HG02884 (cell line): ENCODE data around the gene RDH5.

ENCODE experiments used
- ATAC-seq: cut with Tn5 transposase; IDR thresholded peaks from one replicate; pipeline ENCODE4 v1.9.1; 2021; ENCODE audit warnings: mild to moderate bottlenecking, moderate library complexity; ENCODE audit not compliant: unreplicated experiment

The RDH5 gene

DNA sequence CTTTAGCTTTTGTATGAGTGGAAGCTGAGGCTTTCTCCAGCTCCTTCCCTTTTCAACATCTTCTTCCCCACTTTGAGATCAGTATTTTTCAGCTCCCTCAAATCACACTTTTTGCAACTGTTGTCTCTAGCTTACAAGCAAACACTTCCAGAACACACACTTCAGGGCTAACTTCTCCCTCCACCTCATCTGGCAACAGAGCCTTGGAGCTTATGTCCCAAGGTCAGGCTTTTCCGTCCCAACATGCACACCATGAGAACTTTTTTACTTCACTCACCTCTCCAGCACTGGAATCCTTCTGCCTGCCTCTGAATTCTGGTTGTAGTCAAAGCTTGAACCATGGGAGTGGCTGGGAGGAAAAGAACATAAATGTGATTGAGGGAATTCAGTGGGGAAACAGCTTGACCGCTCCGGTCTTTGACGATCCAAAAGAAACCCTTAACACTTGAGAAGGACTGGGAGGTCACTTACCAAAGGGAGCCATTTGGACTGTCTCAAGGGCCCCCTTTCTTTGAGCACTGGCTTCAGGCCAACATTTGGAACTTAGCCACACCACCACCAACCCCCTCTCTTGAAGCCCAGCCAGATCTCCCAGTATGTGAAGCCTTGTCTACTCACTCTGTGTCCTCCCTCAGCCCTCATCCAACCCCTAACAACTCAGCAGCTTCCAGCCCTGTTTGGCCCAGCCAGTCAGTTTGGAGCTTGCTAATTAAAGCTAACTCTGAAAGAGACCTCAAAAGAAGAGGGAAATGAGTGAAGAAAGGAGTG is 8.2 kb upstream of the RDH5 start:
- no peak for ATAC-seq

DNA sequence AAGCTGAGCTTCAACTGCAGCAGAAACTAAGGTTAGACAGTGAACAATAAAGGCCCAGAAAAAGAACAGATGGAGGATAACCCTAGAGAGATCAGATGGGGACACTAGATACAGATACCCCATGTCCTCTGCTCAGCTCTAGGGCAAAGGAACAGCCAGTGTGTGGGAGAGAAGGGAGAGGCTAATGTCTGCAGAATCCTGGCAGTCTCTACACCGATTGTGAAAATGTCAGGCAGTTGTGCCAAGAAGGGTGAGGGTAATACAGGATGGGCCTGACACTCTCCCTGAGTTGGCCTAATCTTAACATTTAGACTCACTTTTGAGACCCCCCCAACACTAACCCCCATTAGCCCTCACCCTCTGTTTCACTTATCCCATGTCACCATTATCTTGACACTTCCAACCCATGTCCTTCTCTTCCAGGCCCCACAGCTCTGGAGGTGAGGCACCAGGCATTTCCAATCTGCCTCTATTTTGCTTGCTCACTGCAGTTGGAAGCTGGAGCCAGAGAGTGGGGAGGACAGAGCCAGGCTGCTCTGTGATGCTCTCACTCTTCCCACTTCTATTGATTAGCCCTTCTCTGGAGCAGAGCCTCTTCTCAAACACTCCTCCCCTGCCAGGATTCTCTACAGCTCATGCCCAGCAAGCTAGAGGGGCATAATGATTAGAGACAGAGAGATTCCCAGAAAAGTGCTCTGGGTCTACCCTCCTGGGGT is 7.3 kb upstream of the RDH5 start:
- no peak for ATAC-seq

DNA sequence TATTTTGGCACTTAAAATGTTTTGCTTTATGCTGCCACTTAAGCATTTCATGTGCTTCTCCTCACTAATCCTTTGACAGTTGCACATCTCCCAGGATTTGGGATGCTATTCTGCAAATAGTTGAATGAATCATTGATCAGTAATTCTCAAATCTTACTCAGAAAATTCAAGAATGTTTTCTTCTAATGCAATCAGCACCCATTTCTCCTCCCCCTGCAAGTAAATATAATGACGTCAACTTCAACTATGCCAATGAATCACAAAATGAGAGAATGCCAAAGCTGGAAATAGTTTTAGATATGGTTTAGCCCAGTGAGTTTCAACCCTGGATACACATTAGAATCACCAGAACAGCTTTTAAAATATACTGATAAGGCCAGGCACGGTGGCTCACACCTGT is 6.5 kb upstream of the RDH5 start:
- ATAC-seq, result no peak

DNA sequence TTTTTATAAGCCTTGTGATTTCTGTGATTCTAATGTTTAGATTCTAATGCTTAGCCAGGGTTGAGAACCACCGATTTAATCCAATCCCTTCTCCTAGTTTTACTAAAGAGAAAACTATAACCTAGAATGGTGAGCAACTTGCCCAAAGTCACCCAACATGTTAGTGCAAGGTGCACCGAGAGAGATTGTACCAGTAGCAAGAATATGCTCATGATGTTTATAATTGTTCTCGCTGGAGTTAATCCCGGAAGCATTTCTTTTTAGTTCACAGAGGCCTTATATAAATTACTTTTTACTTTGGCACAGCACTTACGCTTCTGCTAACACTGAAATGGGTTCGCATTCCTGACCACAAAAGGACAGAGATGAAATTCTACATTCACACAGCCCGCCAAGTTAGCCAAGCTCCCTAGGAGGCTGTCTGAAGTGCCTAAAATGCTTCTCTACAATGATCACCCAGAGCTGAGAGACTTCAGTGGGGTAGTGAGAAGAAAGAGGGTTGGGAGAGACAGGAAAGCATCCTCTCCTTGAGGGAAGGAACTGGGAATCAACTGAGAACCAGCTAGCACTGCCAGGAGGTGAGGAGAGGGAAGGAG is 4.9 kb upstream of the RDH5 start:
- no peak for ATAC-seq

GRCh38 chr12:55715833-55716581 is 4.2 kb upstream of the RDH5 start, which contains the start of gene BLOC1S1:
Gene BLOC1S1, plus strand, starts transcription at chr12:55716046. Its CDS starts 6 bp downstream, at chr12:55716052.
- ATAC-seq, result peak; percentile 88

- ATAC-seq, result no peak
Observed at GRCh38 chr12:55716582-55716957, 3.6 kb upstream of the RDH5 start.

DNA sequence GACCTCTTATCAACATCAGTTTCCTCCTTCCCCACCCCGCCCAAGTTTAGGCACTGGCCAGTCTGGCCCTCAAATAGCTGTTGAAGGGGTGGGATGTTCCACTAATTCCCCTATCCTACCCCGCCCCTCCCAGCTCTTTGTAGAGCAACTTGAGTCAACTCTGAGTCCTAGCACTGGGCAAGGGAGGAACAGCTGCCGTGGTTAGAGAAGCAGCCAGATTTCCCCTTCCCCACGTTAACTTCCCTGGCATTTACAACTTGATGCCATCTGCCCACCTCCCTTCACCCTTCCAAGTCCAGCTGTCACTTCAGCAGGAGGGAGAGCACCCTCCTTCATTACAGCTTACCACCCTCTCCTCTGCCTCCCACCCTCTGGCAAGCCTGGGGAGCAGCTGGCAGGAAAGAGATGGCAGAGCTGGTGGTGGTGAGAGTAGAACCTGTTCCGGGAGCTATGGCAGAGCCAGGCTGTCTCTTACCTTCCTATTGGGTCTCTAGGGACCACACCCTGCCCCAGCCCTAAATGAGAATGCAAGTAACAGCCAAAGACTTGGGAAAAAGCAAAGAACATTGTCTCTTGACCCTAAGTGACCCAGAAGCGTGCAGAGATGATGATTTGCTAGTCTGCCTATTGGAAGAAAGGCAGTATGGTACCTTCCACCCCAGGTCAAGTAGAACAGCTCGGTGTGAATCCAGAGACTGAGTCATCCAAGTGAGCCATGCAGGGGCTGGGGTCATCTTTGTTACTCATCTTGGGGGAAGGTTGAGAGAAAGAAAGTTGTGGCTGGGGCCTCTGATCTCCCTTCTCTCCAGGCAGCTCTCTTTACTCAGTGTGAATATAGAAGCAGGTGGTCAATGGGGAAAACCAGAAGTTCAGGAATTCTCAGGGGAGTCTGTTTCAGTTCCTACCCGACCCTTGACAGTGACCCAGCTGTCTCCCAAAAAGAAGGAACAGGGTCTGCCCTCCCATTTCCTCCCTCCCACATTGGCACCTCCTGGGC is 2.9 kb upstream of the RDH5 start:
- ATAC-seq, result no peak

DNA sequence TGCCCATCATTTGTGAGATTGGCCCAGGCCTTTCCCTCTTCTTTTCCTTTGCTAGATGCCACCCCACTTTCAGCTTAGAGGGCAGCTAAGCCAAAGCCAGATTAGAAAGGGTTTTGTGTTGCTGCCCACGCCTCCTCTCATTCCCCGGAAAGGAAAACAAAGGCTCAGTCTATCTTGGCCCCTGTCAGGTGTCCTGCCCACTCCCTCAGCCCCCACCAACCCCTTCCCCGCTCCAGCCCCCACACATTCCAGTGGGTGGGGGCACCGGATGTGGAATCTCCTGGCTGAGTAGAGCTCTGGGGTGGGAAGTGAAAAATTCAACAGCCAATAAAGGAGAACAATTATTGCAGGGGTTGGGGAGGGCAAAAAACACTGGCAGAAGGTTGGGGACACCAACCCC is 2.2 kb upstream of the RDH5 start:
- ATAC-seq, result no peak

GRCh38 chr12:55718624-55719275 is 1.4 kb upstream of the RDH5 start:
- no peak for ATAC-seq

GRCh38 chr12:55719371-55719770 is 822 bp upstream of the RDH5 start:
- no peak for ATAC-seq

- no peak for ATAC-seq
Observed at GRCh38 chr12:55720894-55721444, 776 bp downstream of the RDH5 start.

- no peak for ATAC-seq
Observed at GRCh38 chr12:55721601-55722213, 1.5 kb downstream of the RDH5 start.

GRCh38 chr12:55722948-55723347 is 2.8 kb downstream of the RDH5 start:
- ATAC-seq, result no peak

DNA sequence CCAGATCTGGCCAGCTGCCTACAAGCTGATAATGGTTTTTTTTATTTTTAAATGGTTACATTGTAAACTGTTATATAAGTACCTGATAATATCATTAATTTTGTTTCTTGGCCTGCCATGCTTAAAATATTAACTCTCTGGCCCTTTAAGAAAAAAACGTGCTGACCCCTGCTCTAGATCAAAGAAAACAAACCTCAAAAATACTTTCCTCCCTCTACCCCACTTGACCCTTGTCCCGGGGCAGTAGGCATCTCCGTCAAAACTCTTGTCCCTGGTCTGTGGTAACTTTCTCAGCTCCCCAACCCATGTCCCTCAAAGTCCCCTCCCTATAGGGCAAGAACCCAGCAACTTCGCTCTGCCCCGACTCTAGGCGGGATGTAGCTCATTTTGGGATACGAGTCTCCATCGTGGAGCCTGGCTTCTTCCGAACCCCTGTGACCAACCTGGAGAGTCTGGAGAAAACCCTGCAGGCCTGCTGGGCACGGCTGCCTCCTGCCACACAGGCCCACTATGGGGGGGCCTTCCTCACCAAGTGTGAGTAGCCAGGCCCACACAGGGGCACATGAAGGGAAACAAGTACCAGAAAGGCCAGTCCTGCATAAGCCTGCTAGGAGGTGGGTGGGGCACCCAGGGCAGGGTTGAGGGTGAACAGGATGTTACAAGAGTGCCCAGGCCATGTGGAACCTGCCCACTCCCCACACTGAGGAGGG is 3.5 kb downstream of the RDH5 start:
- no peak for ATAC-seq

DNA sequence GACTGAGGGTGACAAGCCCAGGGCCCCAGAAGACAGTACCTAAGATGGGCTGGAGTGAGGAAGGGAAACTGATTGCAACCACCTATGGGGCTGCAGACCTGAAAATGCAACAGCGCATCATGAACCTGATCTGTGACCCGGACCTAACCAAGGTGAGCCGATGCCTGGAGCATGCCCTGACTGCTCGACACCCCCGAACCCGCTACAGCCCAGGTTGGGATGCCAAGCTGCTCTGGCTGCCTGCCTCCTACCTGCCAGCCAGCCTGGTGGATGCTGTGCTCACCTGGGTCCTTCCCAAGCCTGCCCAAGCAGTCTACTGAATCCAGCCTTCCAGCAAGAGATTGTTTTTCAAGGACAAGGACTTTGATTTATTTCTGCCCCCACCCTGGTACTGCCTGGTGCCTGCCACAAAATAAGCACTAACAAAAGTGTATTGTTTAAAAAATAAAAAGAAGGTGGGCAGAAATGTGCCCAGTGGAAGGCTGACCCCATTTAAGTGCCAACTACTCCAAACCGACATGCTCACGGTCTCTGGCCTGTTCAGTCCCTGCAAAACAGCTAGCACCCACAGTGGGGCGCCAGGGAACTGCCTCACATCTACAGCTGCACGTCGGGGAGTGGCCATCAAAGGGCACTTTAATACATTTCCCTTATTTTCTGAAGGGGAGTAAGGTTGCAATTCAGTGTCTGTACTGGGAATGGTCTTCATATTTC is 4.2 kb downstream of the RDH5 start:
- peak; percentile 35 for ATAC-seq

- ATAC-seq, result no peak
Observed at GRCh38 chr12:55724940-55725309, 4.7 kb downstream of the RDH5 start.

- ATAC-seq, result no peak
Observed at GRCh38 chr12:55725556-55725955, 5.4 kb downstream of the RDH5 start.

DNA sequence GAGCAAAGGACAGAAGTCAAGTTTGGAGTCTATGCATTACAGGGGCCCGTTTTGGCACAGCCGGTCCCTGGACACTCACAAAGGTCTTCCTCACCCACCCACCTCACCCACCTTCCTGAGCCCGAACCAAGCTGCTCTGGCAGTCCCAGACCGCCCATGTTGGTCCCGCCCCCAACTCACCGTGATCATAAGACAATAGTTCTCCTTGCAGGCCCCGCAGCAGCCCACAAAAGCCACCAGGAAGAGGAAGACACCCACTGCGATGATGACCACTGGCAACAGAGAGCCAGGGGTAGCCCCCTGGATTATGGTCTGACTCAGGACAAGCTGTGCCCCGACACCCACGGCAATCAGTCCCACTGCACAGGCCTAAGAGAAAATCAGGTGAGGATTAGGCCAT is 6.8 kb downstream of the RDH5 start:
- no peak for ATAC-seq
